Measurements from ENCODE around the gene BTN3A1. TPM values are rescaled to one million over a fixed set of nuclear protein-coding genes. Genes with fewer than 3 reads are reported as not detected.
"Not testable (repeated sequence)": the region's sequence is repeated elsewhere in the genome, so short reads cannot be mapped to it uniquely, and the experiment has no call there.

BTN3A1 gene
- total RNA-seq, 2 donors from 2014 or later: 47.8 to 79.8 TPM

GRCh38 chr6:26372308-26373144, 29.5 kb upstream of the BTN3A1 start:
- H3K9me3 Mint-ChIP-seq: no peaks in the 10 kb centered on the region
- peaks cover 34 to 63% of the 10 kb centered on the region in 2 donors for H3K36me3 Mint-ChIP-seq
- H3K27ac Mint-ChIP-seq: no peak overlapping the region
- DNase-seq (ENCODE audit: low spot score in 2 of 2): no peak
- ATAC-seq: no peak

- H3K9me3 Mint-ChIP-seq: no peaks in the 10 kb centered on the region
- peak overlapping the region; percentile 6 to 70 for H3K27ac Mint-ChIP-seq
- ATAC-seq: no peak
- peaks cover 23 to 53% of the 10 kb centered on the region in 2 donors for H3K36me3 Mint-ChIP-seq
- no peak for DNase-seq (ENCODE audit: low spot score in 2 of 2)
Observed at GRCh38 chr6:26375270-26375669, 26.8 kb upstream of the BTN3A1 start.

- H3K9me3 Mint-ChIP-seq: no peaks in the 10 kb centered on the region
- no peak for ATAC-seq
- H3K27ac Mint-ChIP-seq: peak overlapping the region in 1 of 2 donors; percentile 33
Observed at GRCh38 chr6:26377719-26378118, 24.4 kb upstream of the BTN3A1 start.

GRCh38 chr6:26378143-26378542, 23.9 kb upstream of the BTN3A1 start:
- H3K9me3 Mint-ChIP-seq; ATAC-seq; DNase-seq (ENCODE audit: low spot score in 2 of 2): not testable (repeated sequence)
- peak overlapping the region in 1 of 2 donors; percentile 19 for H3K27ac Mint-ChIP-seq
- peaks cover 26 to 41% of the 10 kb centered on the region in 2 donors for H3K36me3 Mint-ChIP-seq

More at GRCh38 chr6:26377719-26378118, 24.4 kb upstream of the BTN3A1 start:
- peaks cover 22 to 41% of the 10 kb centered on the region in 2 donors for H3K36me3 Mint-ChIP-seq
- DNase-seq (ENCODE audit: low spot score in 2 of 2): no peak

GRCh38 chr6:26379292-26379691, 22.8 kb upstream of the BTN3A1 start:
- ATAC-seq: no peak
- no peaks in the 10 kb centered on the region for H3K9me3 Mint-ChIP-seq

GRCh38 chr6:26379740-26380139, 22.3 kb upstream of the BTN3A1 start:
- H3K27ac Mint-ChIP-seq: peak overlapping the region in 1 of 2 donors; percentile 25
- ATAC-seq: no peak
- H3K36me3 Mint-ChIP-seq: peaks cover 19 to 33% of the 10 kb centered on the region in 2 donors

More at GRCh38 chr6:26379292-26379691, 22.8 kb upstream of the BTN3A1 start:
- H3K27ac Mint-ChIP-seq: no peak overlapping the region
- H3K36me3 Mint-ChIP-seq: peaks cover 22 to 36% of the 10 kb centered on the region in 2 donors
- no peak for DNase-seq (ENCODE audit: low spot score in 2 of 2)

GRCh38 chr6:26380256-26380655, 21.8 kb upstream of the BTN3A1 start:
- DNase-seq (ENCODE audit: low spot score in 2 of 2): no peak
- no peak for ATAC-seq
- Mint-ChIP-seq H3K27ac (peak overlapping the region in 1 of 2 donors; percentile 25), H3K36me3 (peaks cover 17 to 32% of the 10 kb centered on the region in 2 donors), H3K9me3 (no peaks in the 10 kb centered on the region)

More at GRCh38 chr6:26379740-26380139, 22.3 kb upstream of the BTN3A1 start:
- DNase-seq (ENCODE audit: low spot score in 2 of 2): no peak
- H3K9me3 Mint-ChIP-seq: no peaks in the 10 kb centered on the region

- Mint-ChIP-seq H3K9me3 (no peaks in the 10 kb centered on the region), H3K27ac (peak overlapping the region in 1 of 2 donors; percentile 88), H3K36me3 (peaks cover 16 to 19% of the 10 kb centered on the region in 2 donors)
- no peak for DNase-seq (ENCODE audit: low spot score in 2 of 2)
- no peak for ATAC-seq
Observed at GRCh38 chr6:26382121-26382520, 20.0 kb upstream of the BTN3A1 start.

- no peaks in the 10 kb centered on the region for H3K9me3 Mint-ChIP-seq
- peaks cover 15 to 25% of the 10 kb centered on the region in 2 donors for H3K36me3 Mint-ChIP-seq
- DNase-seq (ENCODE audit: low spot score in 2 of 2) (no peak), ATAC-seq (peak; percentile 35)
- H3K27ac Mint-ChIP-seq: peak overlapping the region; percentile 88 to 98
Observed at GRCh38 chr6:26383624-26384417, 18.3 kb upstream of the BTN3A1 start.

GRCh38 chr6:26385734-26386125, 16.3 kb upstream of the BTN3A1 start:
- DNase-seq (ENCODE audit: low spot score in 2 of 2): no peak
- Mint-ChIP-seq H3K36me3 (peaks cover 15 to 32% of the 10 kb centered on the region in 2 donors), H3K9me3 (no peaks in the 10 kb centered on the region), H3K27ac (no peak overlapping the region)
- ATAC-seq: no peak

GRCh38 chr6:26387565-26387964, 14.5 kb upstream of the BTN3A1 start:
- H3K27ac Mint-ChIP-seq: no peak overlapping the region
- DNase-seq (ENCODE audit: low spot score in 2 of 2): no peak
- H3K9me3 Mint-ChIP-seq: no peaks in the 10 kb centered on the region
- ATAC-seq: no peak
- H3K36me3 Mint-ChIP-seq: peaks cover 15 to 32% of the 10 kb centered on the region in 2 donors

- ATAC-seq: no peak
- no peak overlapping the region for H3K27ac Mint-ChIP-seq
- H3K36me3 Mint-ChIP-seq: peaks cover 14 to 29% of the 10 kb centered on the region in 2 donors
- DNase-seq (ENCODE audit: low spot score in 2 of 2): no peak
- H3K9me3 Mint-ChIP-seq: no peaks in the 10 kb centered on the region
Observed at GRCh38 chr6:26388014-26388413, 14.1 kb upstream of the BTN3A1 start.

- DNase-seq (ENCODE audit: low spot score in 2 of 2): no peak
- no peak for ATAC-seq
- H3K27ac Mint-ChIP-seq: no peak overlapping the region
- H3K9me3 Mint-ChIP-seq: no peaks in the 10 kb centered on the region
- H3K36me3 Mint-ChIP-seq: peaks cover 15 to 25% of the 10 kb centered on the region in 2 donors
Observed at GRCh38 chr6:26388441-26388840, 13.6 kb upstream of the BTN3A1 start.

- Mint-ChIP-seq H3K27ac (no peak overlapping the region), H3K36me3 (peaks cover 11 to 20% of the 10 kb centered on the region in 2 donors), H3K9me3 (no peaks in the 10 kb centered on the region)
- peak in 1 of 2 donors; percentile 54 for ATAC-seq
- no peak for DNase-seq (ENCODE audit: low spot score in 2 of 2)
Observed at GRCh38 chr6:26389349-26389894, 12.7 kb upstream of the BTN3A1 start.

- no peak for ATAC-seq
- Mint-ChIP-seq H3K36me3 (peaks cover 6 to 15% of the 10 kb centered on the region in 2 donors), H3K27ac (no peak overlapping the region), H3K9me3 (no peaks in the 10 kb centered on the region)
- DNase-seq (ENCODE audit: low spot score in 2 of 2): no peak
Observed at GRCh38 chr6:26390531-26390930, 11.5 kb upstream of the BTN3A1 start.

GRCh38 chr6:26392932-26393636, 9.0 kb upstream of the BTN3A1 start:
- Mint-ChIP-seq H3K9me3 (no peaks in the 10 kb centered on the region), H3K27ac (no peak overlapping the region)
- ATAC-seq: no peak

More at GRCh38 chr6:26392932-26393636, 9.0 kb upstream of the BTN3A1 start:
- H3K36me3 Mint-ChIP-seq: peaks cover 6 to 10% of the 10 kb centered on the region in 2 donors
- no peak for DNase-seq (ENCODE audit: low spot score in 2 of 2)

All from activated naive CD4-positive, alpha-beta T cell treated with anti-CD3 and anti-CD28 coated beads, Interleukin-2, amount 50 U/mL, for 72 hours (primary cell).